ENCODE results near the gene ATF7IP2. TPM values are rescaled to one million over a fixed set of nuclear protein-coding genes. Genes with fewer than 3 reads are reported as not detected.

The ATF7IP2 gene
- total and polyA plus RNA-seq, 9 of the 15 experiments (the other 6 are each of a cell fraction or from before 2014, with no cell fraction given) = 131 to 515 (median 196) TPM

DNA sequence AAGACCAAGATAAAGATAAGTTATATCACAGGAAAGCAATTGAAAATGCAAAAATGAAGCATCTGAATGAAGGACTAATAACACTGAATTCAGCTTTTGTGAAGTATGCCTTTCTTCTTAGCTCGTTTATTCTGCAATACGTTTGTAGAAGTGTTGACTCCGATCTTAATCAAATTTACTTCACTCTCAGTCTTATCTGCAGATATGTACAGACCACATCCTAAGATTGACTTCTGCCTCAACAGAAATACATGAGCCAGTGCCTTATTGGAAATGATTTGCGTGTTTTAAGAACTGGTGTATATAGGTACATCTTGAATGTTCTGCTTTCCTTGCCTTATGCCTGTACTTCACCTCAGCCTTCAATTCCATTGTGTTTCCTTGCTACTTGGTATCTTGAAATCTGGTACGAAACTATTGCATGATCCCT lies 1.3 kb downstream of the ATF7IP2 start (continued):
- TF ChIP-seq SP2 (IDR thresholded peaks at IDR 0.05; ENCODE audit: extremely low read depth, low read depth, low read length, poor library complexity, severe bottlenecking) = no peak
- TF ChIP-seq ESRRA (IDR thresholded peaks at IDR 0.05; ENCODE audit: borderline replicate concordance, low read depth) = no peak
- no peak for TF ChIP-seq ZEB2 (IDR thresholded peaks at IDR 0.05)
- no peak for TF ChIP-seq SMARCA5 (IDR thresholded peaks at IDR 0.05)
- TF ChIP-seq U2AF1 (optimal IDR thresholded peaks at IDR 0.05; ENCODE audit: low read depth, low read length) = no peak
- TF ChIP-seq PHF8 (IDR thresholded peaks at IDR 0.05; ENCODE audit: borderline replicate concordance, low read length) = no peak
- TF ChIP-seq NFIC (IDR thresholded peaks at IDR 0.05) = no peak
- TF ChIP-seq FIP1L1 (IDR thresholded peaks at IDR 0.05; ENCODE audit: low read depth, low read length, poor library complexity, severe bottlenecking) = no peak
- no peak for TF ChIP-seq PHF20 (IDR thresholded peaks at IDR 0.05; ENCODE audit: partially characterized antibody)
- TF ChIP-seq NCOA2 (IDR thresholded peaks at IDR 0.05; ENCODE audit: partially characterized antibody in 2 of 2) = no peak
- TF ChIP-seq XRCC5 (IDR thresholded peaks at IDR 0.05; ENCODE audit: low read depth, low read length) = no peak
- no peak for TF ChIP-seq E2F3 (CRISPR knock-in tag; IDR thresholded peaks at IDR 0.05)
- TF ChIP-seq, protein P1, sequence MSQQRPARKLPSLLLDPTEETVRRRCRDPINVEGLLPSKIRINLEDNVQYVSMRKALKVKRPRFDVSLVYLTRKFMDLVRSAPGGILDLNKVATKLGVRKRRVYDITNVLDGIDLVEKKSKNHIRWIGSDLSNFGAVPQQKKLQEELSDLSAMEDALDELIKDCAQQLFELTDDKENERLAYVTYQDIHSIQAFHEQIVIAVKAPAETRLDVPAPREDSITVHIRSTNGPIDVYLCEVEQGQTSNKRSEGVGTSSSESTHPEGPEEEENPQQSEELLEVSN (IDR thresholded peaks at IDR 0.05; ENCODE audit: borderline replicate concordance in 1 of 2, extremely low read depth in 1 of 2, insufficient read depth in 1 of 2, insufficient read length in 1 of 2, low read depth in 1 of 2, low read length in 1 of 2, poor library complexity in 1 of 2, severe bottlenecking in 1 of 2) = no peak
- TF ChIP-seq NBN (IDR thresholded peaks at IDR 0.05; ENCODE audit: low read depth) = no peak
- TF ChIP-seq GABPA (tag; conservative IDR thresholded peaks at IDR 0.05; ENCODE audit: low read depth) = no peak
- peak; percentile 28 for TF ChIP-seq TAF9B (IDR thresholded peaks at IDR 0.05; ENCODE audit: partially characterized antibody)
- no peak for TF ChIP-seq GTF2F1 (IDR thresholded peaks at IDR 0.05; ENCODE audit: low read depth, low read length)
- TF ChIP-seq ADNP (tag; IDR thresholded peaks at IDR 0.05) = no peak
- TF ChIP-seq, protein P2, sequence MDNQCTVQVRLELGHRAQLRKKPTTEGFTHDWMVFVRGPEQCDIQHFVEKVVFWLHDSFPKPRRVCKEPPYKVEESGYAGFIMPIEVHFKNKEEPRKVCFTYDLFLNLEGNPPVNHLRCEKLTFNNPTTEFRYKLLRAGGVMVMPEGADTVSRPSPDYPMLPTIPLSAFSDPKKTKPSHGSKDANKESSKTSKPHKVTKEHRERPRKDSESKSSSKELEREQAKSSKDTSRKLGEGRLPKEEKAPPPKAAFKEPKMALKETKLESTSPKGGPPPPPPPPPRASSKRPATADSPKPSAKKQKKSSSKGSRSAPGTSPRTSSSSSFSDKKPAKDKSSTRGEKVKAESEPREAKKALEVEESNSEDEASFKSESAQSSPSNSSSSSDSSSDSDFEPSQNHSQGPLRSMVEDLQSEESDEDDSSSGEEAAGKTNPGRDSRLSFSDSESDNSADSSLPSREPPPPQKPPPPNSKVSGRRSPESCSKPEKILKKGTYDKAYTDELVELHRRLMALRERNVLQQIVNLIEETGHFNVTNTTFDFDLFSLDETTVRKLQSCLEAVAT (IDR thresholded peaks at IDR 0.05) = peak; percentile 30 to 79; a peak in 2 of 4 replicates
- TF ChIP-seq CHD2 (IDR thresholded peaks at IDR 0.05; ENCODE audit: low read depth, low read length) = no peak
- TF ChIP-seq NFRKB (IDR thresholded peaks at IDR 0.05; ENCODE audit: low read depth) = 0 out of 2 replicates have a peak, but pooled peaks have one; percentile 5
- TF ChIP-seq, protein P3, sequence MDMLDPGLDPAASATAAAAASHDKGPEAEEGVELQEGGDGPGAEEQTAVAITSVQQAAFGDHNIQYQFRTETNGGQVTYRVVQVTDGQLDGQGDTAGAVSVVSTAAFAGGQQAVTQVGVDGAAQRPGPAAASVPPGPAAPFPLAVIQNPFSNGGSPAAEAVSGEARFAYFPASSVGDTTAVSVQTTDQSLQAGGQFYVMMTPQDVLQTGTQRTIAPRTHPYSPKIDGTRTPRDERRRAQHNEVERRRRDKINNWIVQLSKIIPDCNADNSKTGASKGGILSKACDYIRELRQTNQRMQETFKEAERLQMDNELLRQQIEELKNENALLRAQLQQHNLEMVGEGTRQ (CRISPR knock-in tag; IDR thresholded peaks at IDR 0.05) = no peak
- TF ChIP-seq, protein P4, sequence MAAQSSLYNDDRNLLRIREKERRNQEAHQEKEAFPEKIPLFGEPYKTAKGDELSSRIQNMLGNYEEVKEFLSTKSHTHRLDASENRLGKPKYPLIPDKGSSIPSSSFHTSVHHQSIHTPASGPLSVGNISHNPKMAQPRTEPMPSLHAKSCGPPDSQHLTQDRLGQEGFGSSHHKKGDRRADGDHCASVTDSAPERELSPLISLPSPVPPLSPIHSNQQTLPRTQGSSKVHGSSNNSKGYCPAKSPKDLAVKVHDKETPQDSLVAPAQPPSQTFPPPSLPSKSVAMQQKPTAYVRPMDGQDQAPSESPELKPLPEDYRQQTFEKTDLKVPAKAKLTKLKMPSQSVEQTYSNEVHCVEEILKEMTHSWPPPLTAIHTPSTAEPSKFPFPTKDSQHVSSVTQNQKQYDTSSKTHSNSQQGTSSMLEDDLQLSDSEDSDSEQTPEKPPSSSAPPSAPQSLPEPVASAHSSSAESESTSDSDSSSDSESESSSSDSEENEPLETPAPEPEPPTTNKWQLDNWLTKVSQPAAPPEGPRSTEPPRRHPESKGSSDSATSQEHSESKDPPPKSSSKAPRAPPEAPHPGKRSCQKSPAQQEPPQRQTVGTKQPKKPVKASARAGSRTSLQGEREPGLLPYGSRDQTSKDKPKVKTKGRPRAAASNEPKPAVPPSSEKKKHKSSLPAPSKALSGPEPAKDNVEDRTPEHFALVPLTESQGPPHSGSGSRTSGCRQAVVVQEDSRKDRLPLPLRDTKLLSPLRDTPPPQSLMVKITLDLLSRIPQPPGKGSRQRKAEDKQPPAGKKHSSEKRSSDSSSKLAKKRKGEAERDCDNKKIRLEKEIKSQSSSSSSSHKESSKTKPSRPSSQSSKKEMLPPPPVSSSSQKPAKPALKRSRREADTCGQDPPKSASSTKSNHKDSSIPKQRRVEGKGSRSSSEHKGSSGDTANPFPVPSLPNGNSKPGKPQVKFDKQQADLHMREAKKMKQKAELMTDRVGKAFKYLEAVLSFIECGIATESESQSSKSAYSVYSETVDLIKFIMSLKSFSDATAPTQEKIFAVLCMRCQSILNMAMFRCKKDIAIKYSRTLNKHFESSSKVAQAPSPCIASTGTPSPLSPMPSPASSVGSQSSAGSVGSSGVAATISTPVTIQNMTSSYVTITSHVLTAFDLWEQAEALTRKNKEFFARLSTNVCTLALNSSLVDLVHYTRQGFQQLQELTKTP (IDR thresholded peaks at IDR 0.05; ENCODE audit: low read depth in 1 of 2, partially characterized antibody in 2 of 2) = peak in 1 of 2 experiments; percentile 37
